GM19099 (cell line): Measurements from ENCODE around the gene DNAJC2.
A peak's percentile ranks its signal among the peaks of the same experiment; 100 is the strongest.

Experiments
- POLR2A ChIP-seq: IDR thresholded peaks from 3 replicates; pipeline ENCODE4 v1.6.1; 2011; ENCODE audit warnings: low read depth; ENCODE audit not compliant: insufficient read length; ENCODE audit errors: extremely low read depth

The DNAJC2 gene

DNA sequence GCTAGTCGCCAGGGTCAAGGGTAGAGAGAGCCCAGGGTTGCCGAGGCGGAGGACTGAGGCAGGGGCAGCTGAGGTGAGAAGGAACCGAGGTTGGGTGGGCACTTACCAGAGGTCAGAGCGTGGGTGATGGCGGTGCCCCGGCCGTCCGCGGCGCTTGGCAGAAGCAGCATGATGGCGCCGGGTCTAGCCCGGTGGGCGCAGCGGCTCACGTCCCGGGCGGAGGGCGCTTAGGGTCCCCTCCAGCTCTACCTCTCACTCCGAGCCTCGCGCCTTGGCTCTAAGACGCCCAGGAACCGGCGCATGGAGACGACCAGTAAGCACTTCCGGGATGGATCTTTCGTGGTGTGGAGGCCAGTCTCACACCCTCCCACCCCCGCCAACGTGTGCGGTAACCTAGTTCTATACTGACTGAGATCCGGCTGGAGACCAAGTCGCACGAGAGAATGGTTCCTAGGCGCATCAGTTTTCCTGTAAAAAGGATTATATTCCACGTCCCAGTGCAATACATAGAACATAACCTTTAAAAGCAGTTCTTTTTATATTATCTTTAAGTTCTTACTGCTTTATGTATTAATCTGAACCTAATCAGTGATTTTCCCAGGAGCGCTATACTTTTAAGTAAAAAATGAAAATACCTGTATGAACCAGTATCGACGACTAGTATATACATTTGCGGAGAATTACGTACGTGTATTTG, at the start of gene DNAJC2:
Gene DNAJC2, minus strand, starts transcription at position 315 of the 697 bp plus-strand sequence. Its CDS starts 145 bp downstream, at position 170.
- TF ChIP-seq POLR2A = peak; percentile 91

DNA sequence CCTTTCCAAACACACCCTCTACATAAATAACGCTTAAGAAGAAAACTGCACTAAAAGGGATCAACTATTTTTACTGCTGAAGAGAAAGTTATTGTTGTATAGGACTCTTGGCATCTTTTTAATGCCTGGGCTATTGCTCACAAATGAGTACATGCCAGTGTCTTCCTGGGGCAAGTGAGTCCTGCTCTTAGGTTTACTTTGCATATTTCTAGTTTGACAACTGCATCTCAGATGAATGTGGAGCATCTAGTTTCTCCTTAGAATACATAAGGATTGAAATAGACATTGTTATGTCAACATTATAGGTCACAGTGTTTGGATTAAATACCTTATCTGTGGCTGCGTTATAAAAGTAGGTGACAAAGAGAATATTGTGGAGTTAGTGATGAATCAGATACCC, 47.4 kb upstream of the DNAJC2 start:
- TF ChIP-seq POLR2A = no peak

DNA sequence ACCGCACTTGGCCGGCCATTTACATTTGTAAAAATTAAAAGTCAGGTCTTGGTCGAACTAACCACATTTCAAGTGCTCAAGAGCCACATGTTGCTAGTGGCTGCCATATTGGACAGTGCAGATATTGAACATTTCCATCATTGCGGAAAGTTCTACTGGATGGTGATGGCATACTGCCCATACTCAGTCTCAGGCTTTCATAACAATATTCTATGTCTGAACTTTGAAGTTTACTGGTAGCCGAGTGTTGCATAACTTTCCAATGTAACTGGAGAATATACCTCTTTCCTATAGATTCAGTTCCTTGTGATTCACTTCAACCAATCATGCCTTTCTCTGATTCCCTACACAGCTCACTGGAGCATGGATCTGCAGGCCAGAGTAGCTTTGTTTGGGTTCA, 46.6 kb upstream of the DNAJC2 start:
- no peak for TF ChIP-seq POLR2A

DNA sequence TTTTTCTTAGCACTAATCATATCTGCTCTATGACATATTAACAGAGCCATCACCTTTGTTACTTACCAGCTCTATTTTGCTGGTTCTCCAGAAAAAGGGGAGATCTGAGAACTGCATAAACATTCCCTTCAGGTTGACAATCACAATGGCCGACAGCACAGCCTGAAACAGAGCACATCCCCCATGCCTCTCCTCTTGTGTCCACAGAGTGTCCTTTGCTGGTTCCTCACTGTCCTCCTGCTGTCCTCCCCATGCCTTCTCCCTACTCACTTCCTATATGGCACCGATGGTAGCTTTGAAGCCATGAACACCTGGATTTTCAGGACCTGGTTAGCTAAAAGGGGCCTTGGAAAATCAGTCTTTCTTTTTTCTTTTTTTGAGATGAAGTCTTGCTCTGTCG, 44.7 kb upstream of the DNAJC2 start:
- TF ChIP-seq POLR2A = no peak

GRCh38 chr7:103388469-103389140, 44.0 kb upstream of the DNAJC2 start:
- TF ChIP-seq POLR2A = no peak

DNA sequence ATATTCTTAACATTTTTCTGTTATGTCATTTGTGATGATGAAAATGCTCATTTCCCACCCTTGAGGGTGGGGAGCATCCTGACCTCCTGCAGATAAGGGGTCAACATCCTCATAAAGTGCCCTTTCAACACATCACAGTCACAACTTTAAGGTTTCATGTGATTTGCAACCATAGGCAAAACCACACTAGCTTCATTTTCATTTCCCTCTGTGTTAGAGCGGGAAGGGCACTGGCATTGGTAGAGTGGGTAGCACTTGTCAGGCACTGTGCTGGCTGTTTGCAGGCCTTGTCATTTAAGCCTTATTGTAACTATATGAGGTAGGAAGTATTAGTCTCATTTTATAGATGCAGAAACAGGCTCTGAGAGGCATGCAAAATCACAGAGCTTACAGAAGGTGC, 42.7 kb upstream of the DNAJC2 start:
- no peak for TF ChIP-seq POLR2A

GRCh38 chr7:103382032-103382402, 37.5 kb upstream of the DNAJC2 start:
- TF ChIP-seq POLR2A = no peak

DNA sequence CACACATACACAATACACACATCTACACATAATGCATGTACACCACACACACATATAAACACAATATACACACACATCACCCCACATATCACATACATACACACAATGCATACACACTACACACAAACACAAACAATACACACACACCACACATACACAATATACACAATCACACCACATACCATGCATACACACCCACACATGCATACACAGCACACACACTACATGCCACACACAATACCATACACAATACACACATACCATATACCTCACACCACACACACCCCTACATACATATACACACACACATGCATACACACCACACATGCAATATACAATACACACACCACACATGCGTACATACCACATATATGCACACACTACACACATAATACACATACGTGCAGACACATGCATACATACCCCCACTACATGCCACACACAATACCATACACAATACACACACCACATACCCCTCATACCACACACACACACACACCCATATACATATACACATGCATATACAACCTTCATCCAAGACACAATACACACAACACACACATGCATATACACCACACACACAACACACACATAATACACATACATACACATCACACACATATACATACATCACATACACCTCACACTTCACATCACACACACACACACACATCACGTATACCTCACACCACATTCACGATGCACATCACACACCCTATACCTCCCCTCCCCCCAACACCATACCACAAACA, 36.9 kb upstream of the DNAJC2 start:
- no peak for TF ChIP-seq POLR2A

DNA sequence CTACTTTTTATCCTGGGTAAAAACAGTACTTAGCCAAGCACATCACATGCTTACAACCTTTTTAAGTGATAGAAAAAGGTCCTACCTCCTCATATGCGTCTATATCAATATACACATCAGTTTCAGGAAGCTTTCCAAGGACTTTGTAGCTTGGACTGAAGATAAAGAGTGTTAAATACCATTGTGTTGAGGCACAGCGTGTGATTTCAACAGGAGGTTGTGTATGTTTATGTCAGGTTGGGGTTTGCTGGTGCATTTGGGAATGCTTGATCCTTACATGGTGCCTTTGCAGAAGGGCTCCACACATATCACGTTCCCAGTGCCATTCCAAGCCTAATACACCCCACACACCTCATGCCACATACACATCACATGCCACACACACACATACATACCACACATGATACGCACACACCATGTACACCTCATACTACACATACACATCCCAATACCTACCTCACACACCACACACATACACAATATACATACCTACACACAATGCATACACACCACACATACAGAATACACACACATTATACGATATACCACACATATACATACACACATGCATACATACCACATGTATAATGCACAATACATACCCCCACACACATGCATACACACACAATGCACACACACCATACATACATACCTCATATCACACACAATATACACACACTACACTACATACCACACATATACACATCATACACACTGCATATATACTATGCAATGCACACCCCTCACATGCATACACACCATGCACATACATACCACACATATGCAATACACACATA, 36.0 kb upstream of the DNAJC2 start:
- TF ChIP-seq POLR2A = no peak

DNA sequence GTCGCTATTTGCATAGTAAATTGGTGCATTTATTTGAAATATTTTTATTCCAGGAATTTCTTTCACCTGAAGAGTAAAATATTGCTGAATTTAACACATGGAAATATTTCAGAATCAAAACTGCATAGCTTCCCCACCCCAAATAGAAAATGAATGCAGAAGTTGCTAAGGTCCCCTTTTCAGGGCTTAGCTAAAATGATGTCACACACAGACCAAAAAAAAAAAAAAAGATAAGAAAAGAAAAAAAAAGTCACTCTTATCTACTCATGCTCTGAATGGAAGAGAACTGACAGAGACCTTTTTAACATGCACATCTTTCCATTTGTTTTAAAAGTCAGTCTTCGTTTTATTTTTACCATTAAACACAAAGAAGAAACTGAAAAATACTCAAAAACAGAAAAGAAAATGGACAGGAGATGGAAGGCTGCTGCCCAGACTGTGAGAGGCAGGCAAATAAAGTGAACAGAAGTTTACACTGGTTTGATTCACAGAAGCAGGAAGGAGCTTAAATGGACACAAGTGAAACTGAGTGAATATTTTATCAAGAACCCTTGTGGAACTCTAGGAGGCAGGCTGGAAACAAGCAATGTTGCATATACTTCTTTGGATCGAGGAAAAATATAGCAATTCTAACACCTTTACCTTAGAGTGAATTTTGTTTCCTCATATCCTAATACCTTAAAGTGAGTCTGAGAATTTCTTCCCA, 34.9 kb upstream of the DNAJC2 start:
- TF ChIP-seq POLR2A = no peak

- no peak for TF ChIP-seq POLR2A
Observed at GRCh38 chr7:103373866-103374643, 29.5 kb upstream of the DNAJC2 start.

- no peak for TF ChIP-seq POLR2A
Observed at GRCh38 chr7:103369432-103369831, 24.9 kb upstream of the DNAJC2 start.

DNA sequence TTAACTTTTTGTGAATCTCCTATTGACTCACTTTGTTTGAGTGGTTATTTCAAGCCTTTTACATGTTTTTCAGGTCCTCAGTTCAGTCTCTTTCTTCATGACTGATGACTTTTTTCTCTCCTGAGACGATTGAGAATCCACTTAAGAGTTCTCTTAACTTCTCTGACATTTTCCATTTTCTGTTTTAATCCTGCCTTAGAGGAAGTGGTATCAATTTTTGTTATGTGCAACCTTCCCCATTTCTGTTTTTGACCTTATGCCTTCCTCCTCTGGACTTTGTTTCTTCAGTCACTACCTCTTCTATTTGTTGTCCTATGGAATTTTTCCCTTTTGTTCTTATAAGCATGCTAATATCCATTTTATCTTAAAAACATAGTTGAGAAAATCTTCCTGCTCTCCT, 5.2 kb upstream of the DNAJC2 start:
- no peak for TF ChIP-seq POLR2A

- TF ChIP-seq POLR2A = no peak
Observed at GRCh38 chr7:103348959-103349358, 4.4 kb upstream of the DNAJC2 start.
